ENCODE measurements around the gene GAL3ST2.
"Not testable (repeated sequence)": the region's sequence is repeated elsewhere in the genome, so short reads cannot be mapped to it uniquely, and the experiment has no call there.

The GAL3ST2 gene

GRCh38 chr2:241801611-241802420, 25.2 kb downstream of the GAL3ST2 start:
- Histone ChIP-seq H3K9me3 (ENCODE audit: control insufficient read depth, low read length) (no peaks in the 10 kb centered on the region), H3K9ac (ENCODE audit: low read length) (no peak overlapping the region), H3K4me1 (ENCODE audit: control insufficient read depth, insufficient read depth, low read length) (peaks cover 16% of the 10 kb centered on the region), H3K36me3 (ENCODE audit: control insufficient read depth, insufficient read depth, low read length) (no peaks in the 10 kb centered on the region), H3K27me3 (ENCODE audit: control insufficient read depth, insufficient read depth, low read length) (peaks cover 31% of the 10 kb centered on the region), H3K4me3 (ENCODE audit: low read length) (no peak overlapping the region)

DNA sequence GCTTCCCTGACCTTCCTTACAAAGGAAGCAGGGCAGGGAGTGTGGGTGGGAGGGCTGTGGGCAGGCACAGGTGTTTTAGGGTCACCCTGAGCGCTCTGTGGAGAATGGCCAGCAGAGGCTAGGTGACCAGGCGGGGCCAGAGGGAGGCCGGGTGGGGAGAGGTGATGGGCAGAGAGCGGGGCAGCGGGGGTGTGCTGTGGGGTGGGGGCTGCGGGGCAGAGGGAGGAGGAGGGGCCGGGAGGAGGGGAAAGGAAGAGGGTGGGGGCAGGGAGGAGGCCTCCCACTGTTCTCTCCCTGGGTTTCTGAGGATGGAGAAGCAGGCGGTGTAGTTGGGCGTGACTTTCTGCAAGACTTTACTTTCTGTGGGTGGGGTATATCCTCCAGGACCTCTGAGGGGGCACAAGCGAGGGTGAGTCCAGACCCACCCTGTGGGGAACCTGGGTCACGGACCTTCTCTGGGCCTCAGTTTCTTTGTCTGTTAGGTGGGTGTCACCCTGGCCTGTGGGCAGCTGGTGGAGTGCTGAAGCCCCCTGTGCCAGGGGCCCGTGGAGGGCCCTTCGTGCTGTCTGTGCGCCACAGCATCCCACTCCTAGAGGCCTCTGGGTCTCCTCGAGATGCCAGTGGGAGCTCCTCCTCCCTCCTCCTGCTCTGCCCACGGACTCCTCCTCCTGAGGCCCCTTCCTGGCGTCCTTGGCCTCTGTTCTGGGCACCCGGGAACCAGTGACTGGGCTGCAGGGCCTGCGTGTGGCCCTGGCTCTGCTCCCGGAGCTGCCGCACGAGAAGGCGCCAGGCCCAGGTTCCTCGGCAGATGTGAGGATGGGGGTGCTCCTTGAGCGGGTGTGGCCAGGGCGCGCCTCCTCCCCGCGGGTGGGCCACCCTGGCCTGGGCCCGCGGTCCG, 26.0 kb downstream of the GAL3ST2 start:
- Histone ChIP-seq H3K9ac (ENCODE audit: low read length) (peak overlapping the region; percentile 43), H3K36me3 (ENCODE audit: control insufficient read depth, insufficient read depth, low read length) (no peaks in the 10 kb centered on the region), H3K4me1 (ENCODE audit: control insufficient read depth, insufficient read depth, low read length) (peaks cover 16% of the 10 kb centered on the region), H3K9me3 (ENCODE audit: control insufficient read depth, low read length) (no peaks in the 10 kb centered on the region), H3K27me3 (ENCODE audit: control insufficient read depth, insufficient read depth, low read length) (peaks cover 31% of the 10 kb centered on the region), H3K4me3 (ENCODE audit: low read length) (no peak overlapping the region)

- Histone ChIP-seq H3K4me1 (ENCODE audit: control insufficient read depth, insufficient read depth, low read length) (peaks cover 16% of the 10 kb centered on the region), H3K9me3 (ENCODE audit: control insufficient read depth, low read length) (no peaks in the 10 kb centered on the region), H3K4me3 (ENCODE audit: low read length) (peak overlapping the region; percentile 8), H3K9ac (ENCODE audit: low read length) (peak overlapping the region; percentile 43), H3K36me3 (ENCODE audit: control insufficient read depth, insufficient read depth, low read length) (no peaks in the 10 kb centered on the region), H3K27me3 (ENCODE audit: control insufficient read depth, insufficient read depth, low read length) (peaks cover 31% of the 10 kb centered on the region)
These were observed 27.0 kb downstream of the GAL3ST2 start for GRCh38 chr2:241803387-241804325.

- Histone ChIP-seq H3K9me3 (ENCODE audit: control insufficient read depth, low read length) (no peaks in the 10 kb centered on the region), H3K27me3 (ENCODE audit: control insufficient read depth, insufficient read depth, low read length) (peaks cover 31% of the 10 kb centered on the region), H3K4me1 (ENCODE audit: control insufficient read depth, insufficient read depth, low read length) (peaks cover 16% of the 10 kb centered on the region), H3K36me3 (ENCODE audit: control insufficient read depth, insufficient read depth, low read length) (no peaks in the 10 kb centered on the region), H3K9ac (ENCODE audit: low read length) (peak overlapping the region; percentile 34), H3K4me3 (ENCODE audit: low read length) (no peak overlapping the region)
These were observed 28.0 kb downstream of the GAL3ST2 start for GRCh38 chr2:241804326-241805229.

DNA sequence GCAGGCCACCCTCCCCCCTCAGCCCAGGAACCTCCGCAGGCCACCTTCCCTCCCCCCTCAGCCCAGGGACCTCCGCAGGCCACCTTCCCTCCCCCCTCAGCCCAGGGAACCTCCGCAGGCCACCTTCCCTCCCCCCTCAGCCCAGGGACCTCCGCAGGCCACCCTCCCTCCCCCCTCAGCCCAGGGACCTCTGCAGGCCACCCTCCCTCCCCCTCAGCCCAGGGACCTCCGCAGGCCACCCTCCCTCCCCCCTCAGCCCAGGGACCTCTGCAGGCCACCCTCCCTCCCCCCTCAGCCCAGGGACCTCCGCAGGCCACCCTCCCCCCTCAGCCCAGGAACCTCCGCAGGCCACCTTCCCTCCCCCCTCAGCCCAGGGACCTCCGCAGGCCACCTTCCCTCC, 29.6 kb downstream of the GAL3ST2 start:
- not testable (repeated sequence) for H3K36me3 ChIP-seq (ENCODE audit: control insufficient read depth, insufficient read depth, low read length); H3K9ac ChIP-seq (ENCODE audit: low read length); H3K4me3 ChIP-seq (ENCODE audit: low read length); H3K9me3 ChIP-seq (ENCODE audit: control insufficient read depth, low read length)
- H3K4me1 ChIP-seq (ENCODE audit: control insufficient read depth, insufficient read depth, low read length): peaks cover 16% of the 10 kb centered on the region
- peaks cover 31% of the 10 kb centered on the region for H3K27me3 ChIP-seq (ENCODE audit: control insufficient read depth, insufficient read depth, low read length)

GRCh38 chr2:241808051-241808720, 31.6 kb downstream of the GAL3ST2 start:
- Histone ChIP-seq H3K4me3 (ENCODE audit: low read length) (no peak overlapping the region), H3K9me3 (ENCODE audit: control insufficient read depth, low read length) (no peaks in the 10 kb centered on the region), H3K36me3 (ENCODE audit: control insufficient read depth, insufficient read depth, low read length) (no peaks in the 10 kb centered on the region), H3K27me3 (ENCODE audit: control insufficient read depth, insufficient read depth, low read length) (peaks cover 18% of the 10 kb centered on the region), H3K4me1 (ENCODE audit: control insufficient read depth, insufficient read depth, low read length) (peaks cover 13% of the 10 kb centered on the region), H3K9ac (ENCODE audit: low read length) (no peak overlapping the region)

DNA sequence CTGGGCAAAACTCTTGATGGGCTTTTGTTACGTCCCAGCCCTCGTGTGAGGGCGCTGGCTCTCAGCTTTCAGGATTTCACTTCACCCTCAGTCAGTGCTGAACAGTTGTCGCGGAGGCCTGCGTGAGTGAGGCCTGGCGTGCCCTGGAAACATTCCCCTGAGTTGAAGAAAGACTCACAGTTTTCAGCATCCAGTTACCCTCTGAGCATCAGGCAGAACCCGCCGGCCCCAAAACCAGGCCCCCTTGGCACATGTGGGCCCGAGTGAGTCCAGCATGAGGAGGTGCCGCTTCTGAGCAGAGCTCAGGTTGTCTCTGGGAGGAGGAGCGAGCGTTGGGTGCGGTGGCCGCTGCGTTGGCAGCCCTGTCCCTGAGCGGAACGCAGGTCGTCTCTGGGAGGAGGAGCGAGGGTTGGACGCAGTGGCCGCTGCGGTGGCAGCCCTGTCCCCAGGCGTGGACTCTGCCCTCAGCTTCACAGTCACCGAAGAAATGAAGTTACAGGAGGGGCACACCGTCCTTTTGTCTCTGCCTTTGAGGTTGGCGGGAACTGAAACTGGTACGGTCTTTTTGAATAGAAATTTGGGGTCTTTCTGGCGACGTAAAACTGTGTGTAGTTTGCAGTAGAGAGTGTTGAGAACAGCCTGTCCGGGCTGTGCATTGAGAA, 32.2 kb downstream of the GAL3ST2 start, which contains the start of gene NEU4:
Gene NEU4, plus strand, starts transcription at position 473 of the 662 bp plus-strand sequence. CDS start 5,292 bp downstream, outside the sequence.
- Histone ChIP-seq H3K9ac (ENCODE audit: low read length) (no peak within 1 kb of the TSS), H3K4me3 (ENCODE audit: low read length) (no peak within 1 kb of the TSS), H3K4me1 (ENCODE audit: control insufficient read depth, insufficient read depth, low read length) (peaks cover 9% of the 10 kb centered on the region)

GRCh38 chr2:241809383-241810306, 33.0 kb downstream of the GAL3ST2 start:
- peaks cover 2% of the 10 kb centered on the region for H3K4me1 ChIP-seq (ENCODE audit: control insufficient read depth, insufficient read depth, low read length)
- H3K36me3 ChIP-seq (ENCODE audit: control insufficient read depth, insufficient read depth, low read length): no peaks in the 10 kb centered on the region
- no peak overlapping the region for H3K4me3 ChIP-seq (ENCODE audit: low read length)
- H3K9me3 ChIP-seq (ENCODE audit: control insufficient read depth, low read length): no peaks in the 10 kb centered on the region
- H3K9ac ChIP-seq (ENCODE audit: low read length): no peak overlapping the region
- H3K27me3 ChIP-seq (ENCODE audit: control insufficient read depth, insufficient read depth, low read length): peaks cover 3% of the 10 kb centered on the region

More for the DNA sequence above, 32.2 kb downstream of the GAL3ST2 start, which contains the start of gene NEU4:
- H3K9me3 ChIP-seq (ENCODE audit: control insufficient read depth, low read length): no peaks in the 10 kb centered on the region
- no peaks in the 10 kb centered on the region for H3K36me3 ChIP-seq (ENCODE audit: control insufficient read depth, insufficient read depth, low read length)
- H3K27me3 ChIP-seq (ENCODE audit: control insufficient read depth, insufficient read depth, low read length): peaks cover 11% of the 10 kb centered on the region

GRCh38 chr2:241810307-241811200, 33.9 kb downstream of the GAL3ST2 start:
- H3K9me3 ChIP-seq (ENCODE audit: control insufficient read depth, low read length): no peaks in the 10 kb centered on the region
- H3K4me1 ChIP-seq (ENCODE audit: control insufficient read depth, insufficient read depth, low read length): no peaks in the 10 kb centered on the region
- no peak overlapping the region for H3K9ac ChIP-seq (ENCODE audit: low read length)
- H3K4me3 ChIP-seq (ENCODE audit: low read length): no peak overlapping the region
- H3K36me3 ChIP-seq (ENCODE audit: control insufficient read depth, insufficient read depth, low read length): no peaks in the 10 kb centered on the region
- no peaks in the 10 kb centered on the region for H3K27me3 ChIP-seq (ENCODE audit: control insufficient read depth, insufficient read depth, low read length)

Data from mucosa of stomach (tissue), 1 donor.